ENCODE measurements around the gene ARAP1.

ARAP1 gene

DNA sequence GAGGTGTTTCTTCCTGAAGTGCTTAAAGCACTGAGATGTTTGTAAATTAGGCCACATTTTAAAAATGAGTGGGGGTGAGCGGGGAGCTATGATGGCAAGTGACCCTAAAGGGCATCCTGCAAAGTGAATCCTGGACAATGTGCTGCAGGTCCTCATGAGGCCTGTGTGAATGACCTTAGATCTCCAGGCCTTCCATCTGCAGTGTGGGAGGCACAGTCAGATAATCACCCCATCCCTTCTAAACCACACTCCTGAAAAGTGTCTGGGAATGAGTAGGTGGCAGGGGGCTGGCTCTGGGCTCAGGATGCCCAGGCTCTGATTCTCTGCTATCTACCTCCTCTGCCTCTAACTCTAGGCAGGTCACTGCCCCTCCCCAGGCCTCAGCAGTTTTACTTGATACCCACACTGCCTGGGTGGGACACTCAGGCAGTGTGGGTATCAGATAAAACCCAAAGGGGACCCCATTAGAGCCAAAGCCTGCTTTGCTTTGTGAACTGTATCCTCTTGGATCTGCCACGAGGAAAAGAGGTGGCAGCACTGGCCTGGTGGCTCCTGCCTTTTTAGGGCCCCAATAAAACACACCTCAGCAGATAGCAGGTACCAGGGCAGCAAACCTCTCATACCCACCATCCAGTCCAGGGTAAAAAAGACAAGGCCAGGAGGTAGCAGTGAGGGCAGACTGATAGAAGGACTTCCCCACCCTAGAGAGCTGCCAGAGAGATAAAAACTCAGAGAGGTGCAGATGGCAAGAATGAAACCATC, 31.1 kb upstream of the ARAP1 start:
- TF ChIP-seq GATA3 (IDR thresholded peaks at IDR 0.05; ENCODE audit: low read depth, low read length): no peak

- TF ChIP-seq GATA3 (IDR thresholded peaks at IDR 0.05; ENCODE audit: low read depth, low read length) (no peak), GATA2 (IDR thresholded peaks at IDR 0.05; ENCODE audit: low read depth, low read length) (no peak)
These were observed 30.1 kb upstream of the ARAP1 start for GRCh38 chr11:72782081-72782920.

DNA sequence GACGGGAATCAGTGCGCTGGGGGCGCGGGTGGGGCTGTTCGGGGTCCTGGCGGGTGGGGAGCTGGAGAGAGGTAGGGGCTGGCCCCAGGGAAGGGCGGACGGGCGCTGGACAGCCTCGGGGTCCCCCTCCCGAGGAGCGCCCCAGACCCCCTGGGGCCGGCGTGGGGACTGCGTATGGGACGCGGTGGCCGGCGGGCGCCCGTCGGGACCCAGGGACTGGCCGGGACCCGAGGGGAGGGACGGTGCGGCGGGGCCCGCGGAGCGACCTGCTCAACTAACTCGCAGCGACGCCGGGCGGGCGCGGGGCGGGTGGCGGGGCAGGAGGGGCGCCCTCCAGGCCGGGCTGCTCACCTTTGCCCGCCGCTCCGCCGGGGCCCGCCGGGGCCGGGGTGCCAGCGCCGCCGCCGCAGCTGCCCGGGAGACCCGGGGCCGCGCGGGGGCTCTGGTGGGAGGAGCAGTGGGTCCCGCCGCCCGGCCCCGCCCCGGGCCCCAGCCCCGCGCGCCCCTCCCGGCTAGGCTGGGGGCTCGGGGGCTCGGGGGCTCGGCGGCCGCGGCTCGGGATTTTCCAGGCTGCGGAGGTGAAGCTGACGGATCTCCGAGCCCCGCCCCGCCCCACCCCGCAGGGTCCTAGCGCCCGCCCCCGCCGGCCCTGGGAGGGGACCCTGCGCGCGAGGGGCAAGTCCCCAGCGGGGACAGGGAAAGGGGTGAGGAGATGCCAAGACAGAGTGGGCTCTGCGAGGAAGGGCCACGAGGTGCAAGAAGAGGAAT, 29.3 kb upstream of the ARAP1 start:
- TF ChIP-seq GATA2 (IDR thresholded peaks at IDR 0.05; ENCODE audit: low read depth, low read length) (no peak), GATA3 (IDR thresholded peaks at IDR 0.05; ENCODE audit: low read depth, low read length) (no peak)

DNA sequence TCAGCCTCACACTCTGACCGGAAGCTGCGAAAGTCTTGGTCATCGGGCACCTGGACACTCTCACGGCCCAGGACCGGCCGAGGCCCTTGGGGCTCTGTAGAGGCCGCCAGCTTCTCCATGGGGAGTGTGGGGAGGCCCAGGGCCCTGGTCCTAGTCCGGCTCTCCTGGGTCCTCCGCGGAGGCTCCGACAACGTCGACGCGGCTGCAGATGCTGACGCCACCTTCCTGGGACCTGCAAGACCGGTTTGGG, 28.8 kb upstream of the ARAP1 start:
- TF ChIP-seq GATA2 (IDR thresholded peaks at IDR 0.05; ENCODE audit: low read depth, low read length): no peak

DNA sequence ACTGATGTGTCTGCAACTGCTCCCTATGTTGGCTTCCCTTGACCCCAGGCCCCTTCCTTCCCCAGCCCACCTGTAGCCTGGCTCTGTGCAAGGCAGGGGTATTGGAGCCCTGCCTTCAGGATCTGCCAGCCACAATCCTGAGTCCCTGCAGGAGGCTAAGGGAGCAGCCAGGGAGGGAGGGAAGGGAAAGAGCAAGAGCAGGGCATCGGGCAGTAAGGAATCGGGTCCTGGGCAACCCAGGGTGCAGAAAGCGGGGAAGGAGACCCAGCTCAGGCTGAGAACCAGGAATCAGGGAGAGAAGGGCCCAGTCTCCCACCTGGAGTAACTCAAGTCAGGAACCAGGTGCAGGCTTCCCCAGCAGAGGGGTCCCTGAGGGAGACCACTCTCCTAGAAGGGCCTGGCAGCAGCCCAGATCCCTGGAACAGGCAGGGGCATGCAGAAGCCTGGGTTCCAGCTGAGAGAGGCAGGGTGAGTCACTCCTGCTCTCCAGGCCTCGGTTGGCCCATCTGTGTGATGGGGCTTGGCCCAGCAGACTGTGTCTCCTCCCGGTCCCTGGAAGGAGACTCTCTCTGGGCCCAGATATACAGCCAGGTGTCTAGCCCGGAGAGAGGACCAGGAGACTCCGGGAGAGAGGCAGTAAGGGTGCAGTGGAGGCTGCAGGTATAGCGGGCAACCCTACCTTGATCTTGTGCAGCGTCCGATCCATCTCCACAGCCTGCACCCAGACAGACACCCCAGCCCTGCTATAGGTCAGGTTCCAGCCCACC, 28.3 kb upstream of the ARAP1 start:
- TF ChIP-seq GATA3 (IDR thresholded peaks at IDR 0.05; ENCODE audit: low read depth, low read length) (no peak), GATA2 (IDR thresholded peaks at IDR 0.05; ENCODE audit: low read depth, low read length) (no peak)

- TF ChIP-seq GATA2 (IDR thresholded peaks at IDR 0.05; ENCODE audit: low read depth, low read length) (no peak), GATA3 (IDR thresholded peaks at IDR 0.05; ENCODE audit: low read depth, low read length) (no peak)
These were observed 27.4 kb upstream of the ARAP1 start for GRCh38 chr11:72779495-72780128.

DNA sequence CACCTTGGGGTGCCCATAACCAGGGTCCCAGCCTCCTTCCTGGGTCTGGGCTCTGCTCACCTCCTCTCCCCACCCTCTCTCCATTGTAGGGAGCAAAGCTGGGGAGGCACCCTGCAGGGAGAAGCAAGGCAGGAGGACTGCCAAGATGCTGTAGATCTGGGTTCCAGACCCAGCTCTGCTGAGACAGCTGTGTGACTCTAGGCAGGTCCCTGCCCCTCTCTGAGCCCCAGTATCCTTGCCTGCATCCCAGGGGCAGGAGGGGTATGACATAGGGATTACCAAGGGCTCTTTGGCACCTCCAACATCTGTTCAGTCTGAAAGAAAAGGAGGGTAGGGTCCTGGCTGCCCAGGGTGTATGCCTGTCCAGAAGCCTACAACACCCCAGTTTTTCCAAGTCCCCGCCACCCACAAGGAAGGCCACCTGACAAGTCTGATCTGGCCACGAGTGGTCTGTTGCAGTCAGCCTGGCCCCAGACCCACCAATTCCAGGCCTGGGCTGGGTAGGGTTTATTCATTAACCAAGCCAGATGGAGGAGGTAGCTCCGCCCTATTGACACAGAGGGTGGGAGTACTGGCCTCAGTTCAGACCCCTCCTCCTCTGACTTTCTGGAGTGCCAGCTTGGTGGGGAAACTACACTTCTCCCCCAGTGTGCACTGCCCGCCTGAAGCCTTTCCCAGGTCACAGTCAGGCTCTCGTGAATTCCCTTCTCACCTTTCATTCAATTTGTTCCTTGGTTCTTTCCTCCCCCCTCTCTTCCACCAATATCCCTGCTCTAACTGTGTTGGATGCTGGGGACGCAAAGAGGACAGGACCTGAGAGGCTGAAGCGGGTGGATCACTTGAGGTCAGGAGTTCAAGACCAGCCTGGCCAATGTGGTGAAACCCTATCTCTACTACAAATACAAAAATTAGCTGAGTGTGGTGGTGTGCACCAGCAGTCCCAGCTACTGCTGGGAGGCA, 26.6 kb upstream of the ARAP1 start:
- TF ChIP-seq GATA3 (IDR thresholded peaks at IDR 0.05; ENCODE audit: low read depth, low read length) (no peak), GATA2 (IDR thresholded peaks at IDR 0.05; ENCODE audit: low read depth, low read length) (no peak)

DNA sequence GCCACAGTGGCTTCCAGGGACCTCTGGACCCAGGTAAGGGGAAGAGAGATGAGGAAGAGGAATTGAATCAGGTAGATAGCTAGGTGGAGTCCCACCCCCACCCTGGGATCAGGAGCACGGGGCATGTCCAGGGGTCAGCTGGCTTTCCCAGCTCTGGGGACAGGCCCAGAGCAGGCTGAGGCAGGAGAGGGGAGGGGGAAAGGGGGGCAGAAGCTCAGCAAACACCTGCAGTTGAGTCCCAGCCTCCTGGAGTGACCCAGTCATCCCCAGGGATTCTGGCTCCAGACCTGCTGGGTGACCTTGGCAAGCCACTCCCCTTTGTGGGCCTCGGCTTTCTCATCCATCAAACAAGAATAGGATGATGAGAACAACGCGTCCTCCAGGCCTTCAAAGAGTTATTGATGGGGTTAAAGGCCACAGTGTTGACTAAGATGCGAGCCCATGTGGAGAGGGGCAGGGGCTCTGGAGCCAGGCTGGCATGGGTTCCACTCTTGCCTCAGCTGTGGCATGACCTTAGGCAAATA, 25.6 kb upstream of the ARAP1 start:
- TF ChIP-seq GATA3 (IDR thresholded peaks at IDR 0.05; ENCODE audit: low read depth, low read length) (no peak), GATA2 (IDR thresholded peaks at IDR 0.05; ENCODE audit: low read depth, low read length) (no peak)

DNA sequence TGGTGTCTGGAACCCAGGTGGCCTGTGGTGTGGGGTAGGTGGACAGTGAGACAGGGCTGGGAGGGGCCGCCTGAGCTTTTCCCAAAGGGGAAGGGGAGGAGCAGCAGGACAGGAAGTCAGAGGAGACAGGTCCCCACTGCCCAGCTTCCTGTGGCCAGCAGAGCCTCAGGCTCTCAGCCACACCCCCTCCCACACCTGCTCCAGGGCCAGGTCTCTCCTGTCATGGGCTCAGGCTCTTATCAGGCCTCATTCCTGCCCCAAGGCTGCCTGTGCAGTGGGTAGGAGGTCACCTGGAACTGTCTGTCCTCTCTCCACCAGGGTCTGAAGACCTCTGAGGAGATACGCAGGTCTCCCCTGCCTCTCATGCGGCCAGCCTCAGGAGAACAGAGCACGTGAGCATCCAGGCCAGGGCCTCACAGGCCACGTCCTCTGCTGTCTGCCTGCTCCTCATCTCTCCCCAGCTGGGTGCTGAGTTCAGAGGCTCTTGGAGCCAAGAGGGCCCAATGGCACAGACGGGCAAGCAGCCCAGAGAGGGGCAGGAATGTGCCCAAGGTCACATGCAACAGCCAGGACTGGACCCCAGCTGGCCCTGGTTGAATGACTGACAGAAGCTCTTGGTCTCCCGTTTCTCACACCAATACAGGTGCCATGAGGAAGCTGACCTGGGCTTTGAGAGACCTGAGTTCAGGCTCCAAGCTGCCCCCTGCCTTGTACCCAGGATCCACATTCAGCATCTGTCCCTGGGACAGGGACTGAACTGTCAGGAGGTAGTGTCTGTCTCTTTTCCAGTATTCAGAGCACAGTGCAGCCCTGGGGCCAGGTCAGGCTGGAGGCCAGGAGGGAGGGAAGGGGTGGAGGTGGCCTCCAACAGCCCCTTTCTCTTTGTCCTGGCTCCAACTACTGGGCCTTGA, 24.9 kb upstream of the ARAP1 start:
- no peak for TF ChIP-seq GATA3 (IDR thresholded peaks at IDR 0.05; ENCODE audit: low read depth, low read length)
- no peak for TF ChIP-seq GATA2 (IDR thresholded peaks at IDR 0.05; ENCODE audit: low read depth, low read length)

DNA sequence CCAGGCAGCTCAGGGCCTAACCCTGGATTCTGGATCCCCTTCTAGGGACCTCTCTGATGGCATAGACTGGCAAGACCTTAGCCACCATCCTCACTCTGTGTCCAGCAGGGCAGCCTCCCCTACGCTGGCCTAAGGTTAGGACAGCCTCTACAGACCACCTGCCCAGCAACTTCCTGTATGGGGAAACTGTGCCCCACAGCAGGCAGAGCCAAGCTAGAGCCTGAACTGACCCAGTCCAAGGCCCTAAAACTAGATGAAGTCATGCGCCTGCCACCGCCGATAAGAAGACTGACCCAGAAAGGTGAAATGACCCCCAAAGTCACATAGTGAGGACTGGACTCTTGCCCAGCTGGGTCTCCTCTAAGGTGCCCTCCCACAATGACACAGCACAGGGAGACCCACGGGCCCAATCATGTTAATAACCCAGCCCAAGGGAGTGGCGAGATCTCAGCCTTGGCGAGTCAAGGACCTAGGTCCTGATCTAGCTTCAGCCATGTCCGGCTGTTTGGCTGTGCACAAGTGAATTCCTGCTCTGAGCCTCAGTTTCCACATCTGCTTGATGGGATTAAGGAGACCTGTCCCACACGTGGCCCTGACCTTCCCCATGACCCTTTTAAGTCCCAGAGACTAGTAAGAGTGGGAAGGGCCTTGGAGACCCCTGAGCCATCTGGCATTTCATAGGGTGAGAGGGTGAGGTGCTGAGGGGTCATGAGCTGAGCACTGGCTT, 24.1 kb upstream of the ARAP1 start:
- TF ChIP-seq GATA3 (IDR thresholded peaks at IDR 0.05; ENCODE audit: low read depth, low read length): no peak
- no peak for TF ChIP-seq GATA2 (IDR thresholded peaks at IDR 0.05; ENCODE audit: low read depth, low read length)

Measured in SH-SY5Y (cell line).